GM21423 (cell line): ENCODE data around the gene CRACDL.

ENCODE experiments used
- ATAC-seq: cut with Tn5 transposase; IDR thresholded peaks from one replicate; pipeline ENCODE4 v1.9.1; 2021; ENCODE audit warnings: mild to moderate bottlenecking, moderate library complexity; ENCODE audit not compliant: unreplicated experiment

Gene CRACDL, protein sequence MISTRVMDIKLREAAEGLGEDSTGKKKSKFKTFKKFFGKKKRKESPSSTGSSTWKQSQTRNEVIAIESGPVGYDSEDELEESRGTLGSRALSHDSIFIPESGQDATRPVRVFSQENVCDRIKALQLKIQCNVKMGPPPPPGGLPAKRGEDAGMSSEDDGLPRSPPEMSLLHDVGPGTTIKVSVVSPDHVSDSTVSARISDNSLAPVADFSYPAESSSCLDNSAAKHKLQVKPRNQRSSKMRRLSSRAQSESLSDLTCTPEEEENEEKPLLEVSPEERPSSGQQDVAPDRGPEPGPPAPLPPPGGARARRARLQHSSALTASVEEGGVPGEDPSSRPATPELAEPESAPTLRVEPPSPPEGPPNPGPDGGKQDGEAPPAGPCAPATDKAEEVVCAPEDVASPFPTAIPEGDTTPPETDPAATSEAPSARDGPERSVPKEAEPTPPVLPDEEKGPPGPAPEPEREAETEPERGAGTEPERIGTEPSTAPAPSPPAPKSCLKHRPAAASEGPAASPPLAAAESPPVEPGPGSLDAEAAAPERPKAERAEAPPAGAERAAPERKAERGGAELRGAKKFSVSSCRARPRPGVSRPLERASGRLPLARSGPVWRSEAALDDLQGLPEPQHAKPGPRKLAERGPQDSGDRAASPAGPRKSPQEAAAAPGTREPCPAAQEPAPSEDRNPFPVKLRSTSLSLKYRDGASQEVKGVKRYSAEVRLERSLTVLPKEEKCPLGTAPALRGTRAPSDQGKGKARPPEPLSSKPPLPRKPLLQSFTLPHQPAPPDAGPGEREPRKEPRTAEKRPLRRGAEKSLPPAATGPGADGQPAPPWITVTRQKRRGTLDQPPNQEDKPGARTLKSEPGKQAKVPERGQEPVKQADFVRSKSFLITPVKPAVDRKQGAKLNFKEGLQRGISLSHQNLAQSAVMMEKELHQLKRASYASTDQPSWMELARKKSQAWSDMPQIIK

DNA sequence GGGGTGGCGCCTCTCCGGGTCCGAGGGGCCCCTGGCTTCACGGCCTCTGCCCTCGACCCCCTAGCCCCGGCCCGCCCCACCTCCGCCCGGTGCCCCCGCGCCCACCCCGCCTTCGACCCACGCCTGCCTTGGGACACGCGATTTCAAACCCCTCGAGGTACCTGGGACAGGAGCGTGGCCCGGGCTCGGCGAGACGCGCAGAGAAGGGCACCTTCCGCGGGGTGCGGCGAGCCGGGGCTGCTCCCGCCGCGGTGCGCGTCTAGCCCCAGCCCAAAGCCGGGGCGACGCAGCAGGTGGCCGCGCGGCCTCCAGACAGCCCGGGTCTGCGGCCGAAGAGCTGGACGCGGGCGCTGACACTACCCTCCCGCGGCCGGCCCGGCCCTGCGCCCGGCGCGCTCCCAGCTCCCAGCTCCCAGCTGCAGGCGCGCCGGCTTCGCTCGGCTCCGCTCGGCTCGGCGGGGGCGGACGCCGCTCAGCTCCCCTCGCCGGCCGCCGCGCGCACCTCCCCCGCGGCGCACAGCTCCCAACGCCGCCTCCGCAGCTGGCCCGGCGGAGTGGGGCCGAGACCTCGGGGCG, at the start of gene CRACDL:
Gene CRACDL, minus strand, starts transcription at position 449 of the 576 bp plus-strand sequence. CDS start 89,425 bp downstream, outside the sequence.
- ATAC-seq: no peak

DNA sequence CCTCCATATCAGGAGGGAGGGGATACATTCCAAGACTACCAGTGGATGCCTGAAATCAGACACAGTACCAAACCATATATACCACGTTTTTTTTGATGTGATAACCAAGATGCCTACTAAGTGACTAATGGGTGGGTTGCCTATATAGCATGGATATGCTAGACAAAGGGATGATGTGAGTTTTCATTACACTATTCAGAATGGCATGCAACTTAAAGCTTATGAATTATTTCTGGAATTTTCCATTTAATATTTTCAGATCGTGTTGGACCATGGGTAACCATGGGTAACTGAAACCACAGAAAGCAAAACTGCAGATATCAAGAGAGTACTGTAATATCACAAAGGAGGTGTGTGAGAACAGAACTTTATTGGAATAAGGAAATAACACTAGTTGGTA, 39.6 kb upstream of the CRACDL start:
- ATAC-seq: no peak

DNA sequence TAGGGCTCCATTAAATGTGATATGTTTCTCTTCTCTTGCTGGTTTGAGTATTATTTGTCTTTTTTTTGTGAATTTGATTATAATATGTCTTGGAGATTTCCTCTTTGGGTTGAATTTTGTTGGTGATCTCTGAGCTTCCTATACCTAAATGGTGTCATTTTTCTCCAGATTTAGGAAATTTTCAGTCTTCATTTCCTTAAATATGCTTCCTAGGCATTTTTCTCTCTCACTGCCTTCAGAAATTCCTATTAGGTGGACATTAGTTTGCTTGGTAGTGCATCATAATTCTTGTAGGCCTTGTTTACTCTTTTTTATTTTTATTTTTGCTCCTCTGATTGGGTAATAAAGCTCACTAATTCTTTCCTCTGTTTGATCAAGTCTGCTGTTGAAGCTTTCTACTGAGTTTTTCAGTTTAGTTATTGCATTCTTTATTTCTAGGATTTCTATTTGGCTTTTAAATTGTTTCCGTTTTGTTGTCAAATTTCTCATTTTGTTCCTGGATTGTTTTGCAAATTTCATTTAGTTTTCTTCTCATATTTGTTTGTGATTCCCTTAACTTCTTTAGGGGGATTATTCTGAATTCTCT, 36.6 kb upstream of the CRACDL start:
- no peak for ATAC-seq

DNA sequence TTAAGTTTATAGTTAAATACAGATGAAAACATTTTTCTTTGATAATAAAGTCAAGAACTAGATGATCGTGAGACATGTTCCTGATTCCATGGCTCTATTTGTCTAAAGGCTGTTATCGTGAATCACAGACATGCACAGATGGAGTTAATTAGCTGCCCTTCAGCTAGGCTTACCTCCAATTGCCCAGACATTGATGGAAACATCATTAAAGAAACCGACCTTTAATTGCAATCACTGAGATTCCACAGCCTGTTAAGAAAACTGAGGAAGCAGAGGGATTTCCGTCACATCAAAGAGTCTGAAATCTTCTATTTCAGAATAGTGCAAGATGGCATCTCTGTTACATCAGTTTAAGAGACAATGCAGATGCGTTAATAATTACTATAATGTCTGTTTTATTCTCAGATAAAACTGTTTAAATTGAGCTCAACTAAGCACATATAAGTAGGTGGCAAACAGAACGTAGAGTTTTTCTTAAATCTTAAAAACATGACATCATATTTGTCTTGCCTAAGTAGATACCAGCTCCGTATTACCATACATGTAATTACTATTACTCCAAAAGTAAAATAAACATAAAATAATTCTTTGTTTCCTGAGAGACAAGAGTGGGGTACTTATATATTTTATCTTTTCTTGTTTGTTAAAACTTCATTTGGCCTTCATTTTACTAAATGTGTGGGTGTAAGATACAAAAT, 23.9 kb upstream of the CRACDL start:
- no peak for ATAC-seq

DNA sequence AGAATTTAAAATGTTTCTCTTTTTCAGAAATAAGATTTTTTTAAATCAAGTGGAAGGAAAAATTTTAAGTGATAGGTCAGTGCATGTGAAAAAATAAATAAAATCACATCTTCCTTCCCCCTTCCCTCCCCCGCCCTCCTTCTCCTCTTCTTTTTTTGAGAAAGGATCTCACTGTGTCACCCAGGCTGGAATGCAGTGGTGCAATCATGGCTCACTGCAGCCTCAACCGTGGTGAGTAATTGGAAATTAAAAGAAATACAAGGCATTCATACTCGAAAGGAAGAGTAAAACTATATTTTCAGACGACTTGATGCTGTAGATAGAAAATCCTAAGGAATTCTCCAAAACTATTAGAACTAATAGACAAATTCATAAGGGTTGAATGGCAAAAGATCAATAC, 16.9 kb upstream of the CRACDL start:
- ATAC-seq: no peak

DNA sequence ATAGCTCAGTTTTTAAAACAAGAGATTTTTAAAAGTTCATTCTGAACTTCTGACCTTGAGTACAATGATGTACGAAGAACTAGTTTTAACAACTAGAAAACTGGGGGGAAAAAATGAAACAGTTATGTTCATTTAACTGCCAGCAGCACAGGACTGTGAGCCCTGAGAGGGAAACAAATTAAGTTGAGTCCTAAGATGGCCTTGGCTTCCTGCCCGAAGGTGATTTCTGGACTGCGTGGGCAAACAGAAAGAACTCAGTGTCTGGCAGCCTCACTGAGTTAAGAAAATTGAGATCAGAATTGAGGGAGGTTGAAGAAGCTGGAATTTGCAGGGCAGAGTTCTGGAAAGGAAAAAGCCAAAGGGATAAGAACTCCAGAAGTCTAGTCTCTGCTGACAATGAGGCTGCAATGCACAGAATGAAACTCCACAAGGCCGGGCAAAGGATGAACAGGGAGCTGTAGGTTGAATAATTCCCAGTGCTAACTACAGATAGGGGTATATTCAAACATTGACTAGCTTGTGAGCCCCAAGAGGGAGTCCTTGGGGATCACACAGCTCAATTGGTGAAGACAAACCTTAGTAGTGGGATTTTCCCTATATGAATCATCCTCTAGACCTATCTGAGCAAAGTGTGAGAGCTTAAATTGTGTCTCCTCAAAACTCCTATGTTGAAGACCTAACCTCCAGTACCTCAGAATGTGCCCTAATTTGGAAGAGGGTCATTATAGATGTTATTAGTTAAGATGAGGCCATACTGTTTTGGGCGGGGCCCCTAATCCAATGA, 13.1 kb upstream of the CRACDL start:
- ATAC-seq: no peak

DNA sequence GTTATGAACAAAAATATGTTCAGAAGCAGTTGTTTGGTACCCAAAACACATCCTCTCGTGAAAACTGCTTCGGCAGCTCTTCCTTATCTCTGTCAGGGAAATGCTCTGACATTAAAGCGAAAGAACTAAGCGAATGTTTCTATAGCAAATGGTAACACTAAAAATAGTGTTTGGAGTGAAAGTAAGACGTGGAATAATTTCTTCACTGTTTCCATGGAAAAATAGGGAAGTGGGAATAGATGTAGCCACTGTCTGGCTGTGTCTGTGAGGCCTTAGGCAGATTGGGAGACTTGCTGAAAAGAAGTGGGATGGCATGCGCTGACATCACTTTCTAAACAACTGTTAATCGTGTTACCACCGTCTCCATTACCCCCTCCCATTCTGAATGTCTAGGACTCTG, 11.5 kb upstream of the CRACDL start:
- ATAC-seq: no peak

DNA sequence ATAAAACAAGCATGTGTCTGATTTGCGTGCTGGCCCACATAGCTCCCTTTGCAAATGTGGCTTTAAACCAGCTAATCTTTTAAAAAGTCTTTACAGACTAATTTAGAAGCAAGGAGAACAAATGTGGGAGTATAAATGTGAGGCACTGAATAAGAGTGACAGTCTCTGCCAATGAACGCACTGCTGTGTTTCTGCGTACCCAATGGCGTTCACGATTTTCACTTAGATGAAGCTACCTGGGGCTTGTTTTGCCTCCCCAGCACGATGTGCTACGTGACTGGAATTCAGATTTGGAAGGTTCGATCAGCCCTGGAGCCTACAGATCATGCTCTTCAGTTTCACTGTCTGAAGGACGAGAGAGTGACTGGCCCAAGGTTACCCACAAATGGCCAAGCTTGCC, 10.8 kb upstream of the CRACDL start:
- ATAC-seq: no peak

DNA sequence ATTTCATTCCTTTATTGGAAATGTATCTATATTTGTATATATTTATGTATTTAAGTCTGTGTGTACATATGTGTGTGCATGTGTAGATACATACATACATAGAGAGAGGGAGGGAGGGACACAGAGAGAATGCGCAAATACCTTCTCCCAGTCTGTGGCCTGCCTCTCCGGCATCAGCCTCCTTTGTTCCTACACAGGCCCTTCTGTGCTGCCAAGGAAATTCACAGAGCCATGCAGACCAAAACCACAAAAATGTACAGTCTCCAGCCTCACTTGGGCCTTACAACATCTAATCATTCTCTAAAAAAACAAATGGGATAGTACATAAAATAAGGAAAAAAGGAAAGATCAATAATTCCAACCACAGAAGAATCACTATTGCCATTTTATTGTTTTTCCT, 8.8 kb upstream of the CRACDL start:
- ATAC-seq: no peak

DNA sequence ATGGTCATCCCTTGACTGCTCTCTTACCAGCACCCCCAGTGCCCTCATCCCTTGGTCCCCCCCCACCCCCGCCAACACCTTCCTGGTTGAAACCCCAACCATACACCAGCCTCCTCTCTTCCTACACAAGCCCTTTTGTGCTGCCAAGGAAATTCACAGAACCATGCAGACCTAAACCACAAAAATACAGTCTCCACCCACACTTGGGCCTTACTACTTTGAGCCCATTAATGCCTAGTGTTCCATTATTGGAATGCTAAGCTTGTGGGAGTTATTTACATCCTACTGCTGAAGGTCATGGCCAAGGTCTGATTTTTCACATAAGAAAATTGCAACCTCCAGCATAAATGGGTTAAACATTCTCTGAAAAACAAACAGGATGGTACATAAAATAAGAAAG, 4.1 kb upstream of the CRACDL start:
- no peak for ATAC-seq

DNA sequence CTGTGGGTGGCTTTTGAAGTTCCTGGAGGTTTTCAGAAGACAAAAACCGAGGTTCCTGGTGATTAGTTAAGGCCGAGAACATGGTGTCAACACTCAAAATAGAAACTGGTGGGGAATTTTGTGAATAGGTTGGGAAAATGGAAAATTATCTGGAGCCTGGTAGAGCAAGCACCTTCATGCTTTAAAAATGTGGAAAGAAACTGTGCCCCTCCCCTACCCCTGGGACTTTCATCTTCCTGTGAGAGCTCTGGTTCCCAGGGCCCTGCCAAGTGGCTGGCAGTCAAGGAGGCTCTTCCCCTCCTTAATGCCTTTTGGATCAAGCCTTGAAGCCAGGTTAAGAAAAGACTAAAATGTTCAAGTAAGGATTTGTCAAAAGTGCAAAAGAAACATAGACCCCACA, 1.9 kb upstream of the CRACDL start:
- no peak for ATAC-seq

DNA sequence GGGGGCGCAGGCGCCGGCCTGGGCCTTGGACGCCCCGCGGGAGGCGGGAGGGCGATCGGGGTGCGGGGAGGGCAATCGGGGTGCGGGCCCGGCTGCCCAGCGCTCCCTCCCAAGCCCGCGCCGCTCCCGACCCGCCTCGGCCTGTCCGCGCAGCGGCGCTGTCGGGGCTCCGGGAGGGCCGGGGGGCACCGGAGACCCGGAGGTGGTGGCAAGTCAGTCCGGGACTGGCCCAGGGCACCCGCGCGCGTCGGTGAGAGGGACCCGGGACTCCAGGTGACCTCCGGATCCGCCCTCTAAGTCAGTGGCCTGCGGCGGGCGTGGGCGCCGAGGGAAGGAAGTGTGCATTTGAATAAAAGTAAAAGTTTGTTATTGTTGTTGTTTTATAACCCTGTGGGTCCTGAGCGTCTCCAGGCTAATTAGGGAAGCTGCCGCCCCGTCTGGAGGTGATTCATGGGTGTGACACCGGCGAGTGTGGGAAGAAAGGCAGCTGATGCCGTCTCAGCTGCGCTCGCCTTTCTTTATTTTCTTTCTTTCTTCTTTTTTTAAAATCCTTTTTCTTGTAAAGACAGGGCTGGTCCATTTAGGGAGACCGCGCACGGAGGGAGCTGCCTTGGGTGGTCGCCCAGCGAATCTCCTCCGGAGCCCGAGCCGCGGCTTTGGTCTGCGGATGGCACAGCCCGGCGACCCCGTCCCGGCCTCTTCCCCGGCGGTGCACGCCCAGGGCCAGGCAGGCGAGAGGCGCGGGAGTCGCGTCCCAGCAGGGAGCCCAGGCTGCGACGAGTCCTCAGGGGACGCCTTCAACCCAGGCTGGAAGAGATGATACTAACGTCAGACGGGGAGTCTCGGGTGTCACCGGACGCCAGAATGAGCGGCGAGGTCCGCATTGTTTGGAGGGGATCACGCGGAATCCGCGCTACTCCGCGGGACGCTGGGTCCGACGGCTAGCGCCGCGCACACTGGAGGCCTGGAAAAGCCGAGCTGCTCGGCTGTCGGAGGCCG, 627 bp upstream of the CRACDL start:
- no peak for ATAC-seq

DNA sequence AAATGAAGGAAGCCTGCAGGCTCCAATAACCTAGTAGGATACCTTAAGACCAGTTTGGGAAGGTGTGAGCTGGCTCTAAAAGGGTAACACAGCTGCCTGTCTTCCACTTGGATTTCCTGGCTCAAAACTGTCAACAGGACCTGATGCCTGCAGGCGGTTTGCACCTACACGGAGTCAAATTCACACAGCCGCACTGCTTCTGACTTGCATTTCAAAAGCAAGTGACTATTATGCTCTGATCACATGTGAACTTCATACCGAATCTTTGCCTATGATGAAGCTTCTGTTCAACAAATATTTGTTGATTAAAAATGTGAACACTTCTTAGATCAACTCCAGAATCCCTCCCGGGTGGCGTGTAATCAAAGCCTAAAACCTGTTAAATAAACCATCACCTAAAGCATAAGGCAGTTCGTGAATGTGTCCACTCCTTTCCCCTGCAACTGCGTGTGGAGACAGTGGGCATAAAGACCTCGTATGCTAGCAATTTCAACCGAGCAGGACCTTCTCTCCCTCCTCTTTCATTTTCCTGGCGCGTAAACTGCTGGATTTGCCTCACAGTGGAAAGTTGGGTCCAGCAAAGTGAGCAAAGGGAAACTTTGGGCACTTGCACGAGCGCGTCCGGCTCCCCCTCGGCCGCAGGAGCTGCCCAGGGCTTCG, 784 bp downstream of the CRACDL start:
- no peak for ATAC-seq

DNA sequence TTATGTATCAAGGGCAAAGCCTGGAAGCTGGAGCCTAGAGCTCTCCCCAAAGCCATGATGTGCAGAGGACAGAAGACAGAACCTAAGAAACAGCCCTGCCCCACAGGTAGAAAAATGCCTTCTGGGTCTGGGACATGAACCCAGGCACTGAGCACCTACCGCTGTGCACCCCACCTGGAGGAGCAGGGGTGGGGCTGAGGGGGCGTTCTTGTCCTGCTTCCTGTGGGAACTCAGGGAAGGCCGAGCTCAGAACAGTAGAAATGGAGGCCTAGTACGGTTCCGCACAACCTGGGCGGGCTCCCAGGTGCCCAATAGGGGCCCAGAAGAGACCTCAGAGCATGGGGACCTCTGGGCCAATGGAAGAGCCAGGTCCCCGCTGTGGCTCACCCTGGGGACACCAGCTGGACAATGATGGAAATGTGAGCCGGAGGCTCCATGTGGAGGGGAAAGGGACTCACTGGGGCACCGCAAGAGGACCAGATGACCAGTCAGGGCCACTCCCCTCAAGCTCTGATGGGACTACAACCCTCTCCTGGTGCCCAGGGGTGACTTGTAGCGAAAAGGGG, 3.2 kb downstream of the CRACDL start:
- no peak for ATAC-seq

DNA sequence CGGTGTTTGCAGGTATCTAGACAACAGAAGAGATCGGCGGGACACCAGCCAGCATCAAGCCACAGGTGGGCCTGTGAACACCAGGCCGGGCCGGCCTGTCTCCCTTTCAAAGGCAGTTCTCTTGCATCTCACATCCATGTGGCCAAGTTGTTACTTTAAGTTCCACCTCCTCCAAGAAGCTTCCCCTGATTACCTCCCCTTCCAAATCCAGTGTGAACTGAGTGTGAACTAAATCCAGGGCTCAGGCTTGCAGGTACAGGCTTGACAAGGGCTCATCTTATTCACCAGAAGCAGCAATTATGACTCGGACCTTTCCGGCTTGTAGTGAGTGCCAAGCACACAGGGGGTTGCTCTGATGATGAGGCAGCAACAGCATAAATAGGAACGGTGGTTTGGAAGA, 3.9 kb downstream of the CRACDL start:
- no peak for ATAC-seq

DNA sequence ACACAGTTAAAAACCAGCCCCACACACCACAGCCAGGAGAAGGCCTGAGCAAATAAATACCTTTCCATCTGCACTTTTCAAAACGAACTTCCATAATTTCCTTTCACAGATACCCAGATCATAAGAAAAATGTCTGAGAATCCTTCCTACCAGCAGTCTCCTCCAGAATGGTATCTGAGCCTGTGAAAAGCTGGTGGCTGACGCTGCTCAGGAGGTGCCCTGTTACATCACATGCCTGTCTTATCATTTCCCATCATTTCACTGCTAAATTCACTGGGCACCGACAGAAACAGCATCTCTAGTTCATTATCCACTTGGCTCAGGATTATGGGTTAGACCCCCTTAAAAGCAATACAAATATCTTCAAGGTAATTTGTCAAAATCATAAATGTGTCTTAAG, 4.4 kb downstream of the CRACDL start:
- no peak for ATAC-seq

DNA sequence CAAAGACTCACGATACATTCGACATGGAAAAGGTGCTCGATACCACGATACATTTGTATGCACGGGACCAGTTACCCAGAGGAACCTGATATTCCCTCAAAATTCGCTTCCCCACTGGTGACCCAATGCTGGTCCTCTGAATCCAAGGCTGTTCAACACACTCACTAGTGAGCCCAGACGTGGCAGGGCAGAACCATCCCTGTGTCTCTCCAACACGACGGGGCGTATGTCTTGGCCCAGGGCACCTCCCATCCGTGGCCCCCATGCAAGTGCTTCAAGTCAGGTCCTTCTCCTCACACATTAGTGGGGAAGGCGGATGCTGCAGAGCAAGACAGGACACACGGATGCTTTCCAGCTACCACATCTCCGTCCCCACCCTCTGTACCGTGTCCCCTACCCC, 6.1 kb downstream of the CRACDL start:
- no peak for ATAC-seq

DNA sequence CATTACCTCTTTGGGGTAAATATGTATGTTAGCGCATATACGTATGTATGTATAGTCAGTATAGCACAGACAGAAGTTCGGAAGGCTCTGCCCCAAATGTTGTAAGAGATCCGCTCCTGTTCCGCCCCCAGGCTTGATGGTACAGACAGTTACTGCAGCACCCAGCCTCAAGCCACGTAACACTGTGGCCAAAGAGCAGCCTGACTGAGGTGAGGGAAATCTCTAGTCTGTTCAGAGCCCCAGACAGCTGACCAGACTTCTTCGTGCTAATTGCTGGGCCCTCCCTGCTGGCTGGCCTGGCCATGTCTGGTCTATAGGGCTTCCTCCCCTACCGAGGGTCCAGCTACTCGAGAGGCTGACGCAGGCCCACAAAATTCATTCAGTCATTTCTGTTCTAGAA, 7.8 kb downstream of the CRACDL start:
- ATAC-seq: no peak
